H1 (cell line): ENCODE measurements around the gene SLC25A30. TPM values are rescaled to one million over a fixed set of nuclear protein-coding genes. Genes with fewer than 3 reads are reported as not detected.

Source experiments
- CTCF ChIA-PET: fragments of 300-600 bp; sonication (Branson Sonifier 250); formaldehyde crosslinking; loops from one replicate; lab custom pipeline; 2021; ENCODE audit not compliant: partially characterized antibody; lab: Charles Lee
- POLR2A ChIA-PET: fragments of 300-600 bp; sonication (Branson Sonifier 250); formaldehyde crosslinking; loops from one replicate; lab custom pipeline; 2021; ENCODE audit warnings: inconsistent platforms; ENCODE audit not compliant: partially characterized antibody; lab: Charles Lee
- DNase-seq, 2 experiments: peaks; one replicate each; pipeline versions ENCODE4 v3.0.0 to v3.0.0-alpha.2; 2010 to 2022; ENCODE audit warnings: low spot score in 2 of 2, low read depth in 1 of 2, mixed read lengths in 1 of 2
- FAIRE-seq: peaks from 2 replicates; lab custom pipeline; 2011; peaks lifted over from hg19 to GRCh38; lab: Jason Lieb, UNC
- H2AFZ ChIP-seq: 2 replicates; pipeline ENCODE4 v1.8.1; 2012; ENCODE audit warnings: low read length, inconsistent platforms
- H2AK5ac ChIP-seq: 2 replicates; pipeline ENCODE4 v1.6.1; 2013; ENCODE audit warnings: low read depth, low read length
- H2BK120ac ChIP-seq: replicated peaks from 2 replicates; pipeline ENCODE3; 2013; ENCODE audit warnings: low read depth, low read length, inconsistent platforms
- H2BK12ac ChIP-seq: 2 replicates; pipeline ENCODE4 v1.6.1; 2013; ENCODE audit warnings: low read depth, low read length
- H2BK15ac ChIP-seq: 2 replicates; pipeline ENCODE4 v1.6.1; 2013; ENCODE audit warnings: low read length
- H2BK20ac ChIP-seq: 2 replicates; pipeline ENCODE4 v1.6.1; 2013; ENCODE audit warnings: low read length
- H2BK5ac ChIP-seq: 2 replicates; pipeline ENCODE4 v1.6.1; 2013; ENCODE audit warnings: low read depth, low read length
- H3K14ac ChIP-seq: 2 replicates; pipeline ENCODE4 v1.6.1; 2013; ENCODE audit warnings: inconsistent platforms; ENCODE audit not compliant: insufficient read length
- H3K18ac ChIP-seq: 2 replicates; pipeline ENCODE4 v1.6.1; 2013; ENCODE audit warnings: low read length; ENCODE audit errors: extremely low read depth
- H3K23ac ChIP-seq: 2 replicates; pipeline ENCODE4 v1.6.1; 2013; ENCODE audit warnings: inconsistent platforms; ENCODE audit not compliant: insufficient read length
- H3K23me2 ChIP-seq: 2 replicates; pipeline ENCODE4 v1.6.1; 2013; ENCODE audit warnings: low read depth, low read length
- H3K27ac ChIP-seq: 2 replicates; pipeline ENCODE4 v1.6.1; 2011; ENCODE audit warnings: low read depth, low read length, inconsistent platforms
- H3K27me3 ChIP-seq, 4 experiments: replicated peaks in 1 of 4; 1 replicate in 1 of 4; 2 replicates in 3 of 4; pipeline versions ENCODE4 v1.6.1 to v1.8.1; 2011 to 2013; ENCODE audit warnings: low read length in 3 of 4, mild to moderate bottlenecking in 3 of 4, inconsistent platforms in 2 of 4, mixed read lengths in 2 of 4, moderate library complexity in 1 of 4; ENCODE audit not compliant: control insufficient read depth in 3 of 4, insufficient read depth in 3 of 4; ENCODE audit errors: extremely low read depth in 1 of 4
- H3K36me3 ChIP-seq, 4 experiments: 2 replicates each; pipeline versions ENCODE4 v1.6.1 to v1.8.1; 2011 to 2013; ENCODE audit warnings: mild to moderate bottlenecking in 4 of 4, low read length in 3 of 4, moderate library complexity in 2 of 4, control low read depth in 1 of 4, inconsistent platforms in 1 of 4; ENCODE audit not compliant: insufficient read depth in 4 of 4, control insufficient read depth in 2 of 4
- H3K4ac ChIP-seq: replicated peaks from 2 replicates; pipeline ENCODE3; 2013; ENCODE audit warnings: low read length, low read depth, mixed read lengths, inconsistent platforms; ENCODE audit not compliant: insufficient read length
- H3K4me1 ChIP-seq, 4 experiments: replicated peaks in 1 of 4; 1 replicate in 1 of 4; 2 replicates in 3 of 4; pipeline versions ENCODE4 v1.6.1 to v1.8.1; 2011 to 2013; ENCODE audit warnings: low read length in 3 of 4, inconsistent platforms in 2 of 4, mixed read lengths in 1 of 4; ENCODE audit not compliant: insufficient read depth in 4 of 4, control insufficient read depth in 3 of 4
- H3K4me2 ChIP-seq, 2 experiments: 2 replicates each; pipeline versions ENCODE4 v1.6.1 to v1.8.1; 2011 to 2013; ENCODE audit warnings: low read depth in 2 of 2, low read length in 2 of 2, control low read depth in 1 of 2, inconsistent platforms in 1 of 2, mild to moderate bottlenecking in 1 of 2; ENCODE audit not compliant: insufficient read depth in 1 of 2
- H3K4me3 ChIP-seq, 4 experiments: fragments of 200-600, 300-600 bp in 1 of 4; sonication (generic), shearing (Covaris generic), sonication (Bioruptor Twin) in 1 of 4; 2 replicates each; pipeline versions ENCODE4 v1.5.1 to v1.8.1; 2011 to 2016; ENCODE audit warnings: low read length in 4 of 4, low read depth in 3 of 4, control low read depth in 2 of 4, inconsistent platforms in 2 of 4, mild to moderate bottlenecking in 2 of 4, mixed read lengths in 1 of 4, moderate library complexity in 1 of 4; ENCODE audit not compliant: insufficient read depth in 2 of 4; ENCODE audit errors: extremely low read depth in 1 of 4
- H3K56ac ChIP-seq: replicated peaks from 2 replicates; pipeline ENCODE3; 2013; ENCODE audit warnings: low read depth, mild to moderate bottlenecking, mixed read lengths, low read length, inconsistent platforms; ENCODE audit not compliant: insufficient read length
- H3K79me1 ChIP-seq: 2 replicates; pipeline ENCODE4 v1.6.1; 2013; ENCODE audit warnings: low read depth, low read length, control low read depth
- H3K79me2 ChIP-seq, 2 experiments: 2 replicates each; pipeline versions ENCODE4 v1.6.1 to v1.8.1; 2012 to 2013; ENCODE audit warnings: low read length in 2 of 2, mild to moderate bottlenecking in 2 of 2, inconsistent platforms in 1 of 2; ENCODE audit not compliant: insufficient read depth in 2 of 2, control insufficient read depth in 1 of 2
- H3K9ac ChIP-seq, 4 experiments: replicated peaks in 1 of 4; 1 replicate in 1 of 4; 2 replicates in 3 of 4; pipeline versions ENCODE4 v1.6.1 to v1.8.1; 2011 to 2013; ENCODE audit warnings: low read depth in 3 of 4, low read length in 3 of 4, control low read depth in 2 of 4, mild to moderate bottlenecking in 2 of 4, moderate library complexity in 2 of 4, inconsistent platforms in 1 of 4; ENCODE audit errors: extremely low read depth in 1 of 4
- H3K9me3 ChIP-seq, 2 experiments: 2 replicates each; pipeline versions ENCODE4 v1.6.1 to v1.8.1; 2012 to 2013; ENCODE audit warnings: mild to moderate bottlenecking in 2 of 2, moderate library complexity in 2 of 2, control low read depth in 1 of 2, inconsistent platforms in 1 of 2, low read depth in 1 of 2, low read length in 1 of 2, mixed read lengths in 1 of 2; ENCODE audit not compliant: insufficient read depth in 2 of 2
- H4K20me1 ChIP-seq, 2 experiments: replicated peaks in 1 of 2; 2 replicates each; pipeline versions ENCODE3 to v1.8.1; 2011 to 2013; ENCODE audit warnings: inconsistent platforms in 2 of 2, low read length in 2 of 2, mild to moderate bottlenecking in 1 of 2; ENCODE audit not compliant: insufficient read depth in 2 of 2, control insufficient read depth in 1 of 2
- H4K5ac ChIP-seq: 2 replicates; pipeline ENCODE4 v1.6.1; 2013; ENCODE audit warnings: low read length, low read depth, mixed read lengths, inconsistent platforms; ENCODE audit not compliant: insufficient read length
- H4K8ac ChIP-seq: 2 replicates; pipeline ENCODE4 v1.8.0; 2013; ENCODE audit warnings: mild to moderate bottlenecking, moderate library complexity, low read length, inconsistent platforms; ENCODE audit not compliant: insufficient read depth; ENCODE audit errors: extremely low read depth
- H4K91ac ChIP-seq: replicated peaks from 2 replicates; pipeline ENCODE3; 2013; ENCODE audit warnings: low read length, mixed read lengths, inconsistent platforms; ENCODE audit not compliant: insufficient read length
- CHD1 ChIP-seq: IDR thresholded peaks from 2 replicates; pipeline ENCODE4 v1.6.1; 2012; ENCODE audit warnings: low read depth, low read length, improper control_type of control experiment
- CTBP2 ChIP-seq: IDR thresholded peaks from 2 replicates; pipeline ENCODE4 v1.7.0; 2011; ENCODE audit warnings: borderline replicate concordance, mild to moderate bottlenecking, moderate library complexity, mixed read lengths, low read length; ENCODE audit not compliant: insufficient read depth, insufficient read length
- EGR1 ChIP-seq: IDR thresholded peaks from 2 replicates; pipeline ENCODE4 v1.6.1; 2011; ENCODE audit warnings: low read depth, low read length, borderline replicate concordance
- HDAC2 ChIP-seq, 2 experiments: fragments of 300-600 bp in 1 of 2; sonication (generic) in 1 of 2; IDR thresholded peaks; 2 replicates each; pipeline ENCODE4 v1.6.1; 2011 to 2012; ENCODE audit warnings: low read depth in 2 of 2, low read length in 2 of 2, mild to moderate bottlenecking in 2 of 2, moderate library complexity in 2 of 2, borderline replicate concordance in 1 of 2, inconsistent platforms in 1 of 2
- SP2 ChIP-seq: IDR thresholded peaks from 2 replicates; pipeline ENCODE4 v1.6.1; 2012; ENCODE audit warnings: mild to moderate bottlenecking, low read length, inconsistent platforms
- WGBS, 2 experiments: shearing (Covaris generic) in 1 of 2; methylation state at CpG; one replicate each; pipeline versions ENCODE4 v1.1.6 to v1.1.7; 2013 to 2015; ENCODE audit warnings: low lambda C conversion rate in 2 of 2, mixed read lengths in 2 of 2, inconsistent platforms in 1 of 2, low coverage in 1 of 2, missing lambda C conversion rate in 1 of 2; ENCODE audit not compliant: insufficient replicate concordance in 2 of 2, insufficient coverage in 1 of 2, insufficient read length in 1 of 2; ENCODE audit errors: extremely low coverage in 1 of 2, missing lambda C conversion rate in 1 of 2; 5-methylcytosine and 5-hydroxymethylcytosine counted together
- polyA plus RNA-seq, 7 experiments: library from polyadenylated mRNA; depleted of rRNA in 3 of 7; stranded (reverse) in 5 of 7; unstranded in 2 of 7; fragments of >200 nt in 5 of 7; fragments of 200-250 nt in 2 of 7; gene quantifications; 1 replicate in 5 of 7; 2 replicates in 1 of 7; 4 replicates in 1 of 7; pipeline versions ENCODE4 v1.2.1 to v1.2.3, GENCODE V29; 2011 to 2013; ENCODE audit warnings: missing spikeins in 2 of 7, mixed read lengths in 2 of 7
- total RNA-seq: library from RNA; stranded (reverse); fragmentation: NEBNext Ultra II Directional; extraction: Animal tissue kit (Norgen Biotek cat#: 25700); gene quantifications from 2 replicates; pipeline ENCODE4 v1.2.1, GENCODE V29; 2021

Gene SLC25A30
- total and polyA plus RNA-seq, 2 of the 8 experiments (the other 6 are each of a cell fraction or from before 2014, with no cell fraction given): 2.1 to 8.7 TPM

GRCh38 chr13:45406421-45406820 is 11.8 kb downstream of the SLC25A30 start:
- Histone ChIP-seq H2BK12ac (no peak overlapping the region), H4K8ac (no peak overlapping the region), H3K23me2 (no peaks in the 10 kb centered on the region), H2BK120ac (no peak overlapping the region), H3K4me3 (no peak overlapping the region), H3K79me2 (no peaks in the 10 kb centered on the region), H3K18ac (no peak overlapping the region), H3K79me1 (peaks cover 2% of the 10 kb centered on the region; the same call in 1 of the 2 replicates), H3K27ac (no peak overlapping the region), H3K9me3 (no peaks in the 10 kb centered on the region), H3K56ac (no peak overlapping the region), H2BK15ac (no peak overlapping the region), H3K4me2 (no peak overlapping the region), H3K14ac (no peak overlapping the region), H3K4ac (no peak overlapping the region), H3K23ac (no peak overlapping the region), H3K27me3 (no peaks in the 10 kb centered on the region), H3K9ac (no peak overlapping the region), H4K91ac (no peak overlapping the region), H2AFZ (no peak overlapping the region), H3K4me1 (no peaks in the 10 kb centered on the region), H4K20me1 (no peaks in the 10 kb centered on the region), H2BK20ac (no peak overlapping the region), H4K5ac (no peak overlapping the region), H2BK5ac (no peak overlapping the region), H2AK5ac (no peak overlapping the region), H3K36me3 (peaks cover 0 to 17% (median 4%) of the 10 kb centered on the region in 4 experiments; a peak in 4 of 8 replicates)
- ChIA-PET POLR2A (interaction anchor here (1.3 kb wide), 1 partner anchor 10 kb away, joined by 3 read pairs; no protein-coding TSS in a partner anchor), CTCF (interaction anchor here (1.1 to 5.5 kb wide), 5 partner anchors 10 to 154 kb away, joined by 3 to 31 read pairs (median 4); no protein-coding TSS in a partner anchor)
- DNase-seq (no peak), FAIRE-seq (no peak)
- 78% methylated on average over 3 of the region's 3 CpGs; no CpG with 5 or more reads in 1 of the 2 experiments for WGBS, 2 experiments
- no peak for TF ChIP-seq EGR1
- TF ChIP-seq CTBP2: no peak
- no peak for TF ChIP-seq CHD1
- no peak for TF ChIP-seq HDAC2 (IDR thresholded peaks at IDR 0.05; ENCODE audit: borderline replicate concordance in 1 of 2, low read depth in 2 of 2, low read length in 2 of 2)
- no peak for TF ChIP-seq SP2
